Measurements from ENCODE around the gene TMTC2. TPM values are rescaled to one million over a fixed set of nuclear protein-coding genes. Genes with fewer than 3 reads are reported as not detected.

The TMTC2 gene
- total and polyA plus RNA-seq, 10 of the 15 experiments (the other 5 are each of a cell fraction or from before 2014, with no cell fraction given), result 0.14 to 9.7 (median 1.2) TPM

DNA sequence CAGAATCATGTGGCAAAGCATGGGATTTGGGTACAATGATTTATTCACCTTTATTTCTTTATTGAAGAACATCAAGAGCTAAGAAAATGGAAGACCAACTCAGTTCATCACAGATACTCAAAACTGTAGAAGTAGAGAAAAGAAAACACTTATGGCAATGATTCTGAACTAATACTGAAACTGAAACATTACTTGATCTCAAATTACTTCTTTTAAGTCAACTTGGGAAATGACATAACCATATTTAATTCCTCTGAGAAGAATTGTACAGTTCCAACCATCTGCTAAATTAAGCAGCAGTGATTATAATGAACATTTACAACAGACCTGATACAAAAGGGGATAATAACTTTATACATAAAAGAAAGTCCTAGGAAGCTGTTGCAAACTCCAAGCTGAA lies 466.5 kb downstream of the TMTC2 start:
- ChIA-PET RAD21 (ENCODE audit: unreplicated experiment) (no interaction called here), CTCF (no interaction called here), POLR2A (no interaction called here), SMC1A (ENCODE audit: uncharacterized antibody, unreplicated experiment) (no interaction called here)
- ATAC-seq (peak; percentile 66), FAIRE-seq (peak; percentile 71), DNase-seq (ENCODE audit: low read depth, low spot score) (peak; percentile 3)
- no peak overlapping the region for H3K4me3 ChIP-seq
- no peak for TF ChIP-seq NBN (IDR thresholded peaks at IDR 0.05)
- 0 out of 2 replicates have a peak, but pooled peaks have one; percentile 29 for TF ChIP-seq MLLT1 (IDR thresholded peaks at IDR 0.05)
- TF ChIP-seq TBL1XR1 (IDR thresholded peaks at IDR 0.05; ENCODE audit: low read depth, low read length), result no peak
- TF ChIP-seq ATF7 (IDR thresholded peaks at IDR 0.05; ENCODE audit: low read depth), result peak; percentile 66
- TF ChIP-seq CREM (IDR thresholded peaks at IDR 0.05; ENCODE audit: low read depth), result no peak
- TF ChIP-seq MTA2 (IDR thresholded peaks at IDR 0.05; ENCODE audit: low read depth), result 0 out of 2 replicates have a peak, but pooled peaks have one; percentile 32
- peak; percentile 39 for TF ChIP-seq JUNB (IDR thresholded peaks at IDR 0.05)
- no peak for TF ChIP-seq STAT3 (IDR thresholded peaks at IDR 0.05; ENCODE audit: low read depth, low read length)
- TF ChIP-seq NFIC (IDR thresholded peaks at IDR 0.05; ENCODE audit: low read depth, low read length), result peak; percentile 32; the same call in 1 of the 2 replicates
- H3K27me3 ChIP-seq (replicated peaks in 1 of 2; ENCODE audit: control insufficient read depth in 2 of 2, insufficient read depth in 2 of 2, low read length in 1 of 2), result no peaks in the 10 kb centered on the region
- no peak overlapping the region for H3K9ac ChIP-seq (ENCODE audit: control insufficient read depth, insufficient read depth, low read length)
- H3K4me1 ChIP-seq (ENCODE audit: control insufficient read depth, insufficient read depth, low read length), result no peaks in the 10 kb centered on the region
- no peaks in the 10 kb centered on the region for H3K36me3 ChIP-seq (ENCODE audit: control insufficient read depth in 2 of 2, insufficient read depth in 2 of 2, low read length in 1 of 2)
- H2AFZ ChIP-seq (ENCODE audit: control insufficient read depth, low read depth, low read length), result no peak overlapping the region
- intact Hi-C loops (cut with micrococcal nuclease; ENCODE audit: unreplicated experiment), result no loop called here
- no peak overlapping the region for H3K4me2 ChIP-seq (ENCODE audit: control insufficient read depth, insufficient read depth)
- BruUV-seq (replicated peaks), result no TSS peak
- no peaks in the 10 kb centered on the region for H3K9me3 ChIP-seq (replicated peaks; ENCODE audit: control insufficient read depth, insufficient read depth, low read length)
- in situ Hi-C loops (cut with MboI), result no loop called here
- no peak overlapping the region for H3K27ac ChIP-seq (ENCODE audit: control insufficient read depth, insufficient read depth)
- no peaks in the 10 kb centered on the region for H4K20me1 ChIP-seq (ENCODE audit: control insufficient read depth, insufficient read depth)
- H3K79me2 ChIP-seq (ENCODE audit: control insufficient read depth, insufficient read depth, low read length), result no peaks in the 10 kb centered on the region

- Histone ChIP-seq H3K4me3 (no peak overlapping the region), H3K27me3 (replicated peaks in 1 of 2; ENCODE audit: control insufficient read depth in 2 of 2, insufficient read depth in 2 of 2, low read length in 1 of 2) (no peaks in the 10 kb centered on the region), H3K9ac (ENCODE audit: control insufficient read depth, insufficient read depth, low read length) (no peak overlapping the region), H2AFZ (ENCODE audit: control insufficient read depth, low read depth, low read length) (no peak overlapping the region), H4K20me1 (ENCODE audit: control insufficient read depth, insufficient read depth) (no peaks in the 10 kb centered on the region), H3K79me2 (ENCODE audit: control insufficient read depth, insufficient read depth, low read length) (no peaks in the 10 kb centered on the region), H3K4me1 (ENCODE audit: control insufficient read depth, insufficient read depth, low read length) (no peaks in the 10 kb centered on the region), H3K4me2 (ENCODE audit: control insufficient read depth, insufficient read depth) (no peak overlapping the region), H3K27ac (ENCODE audit: control insufficient read depth, insufficient read depth) (no peak overlapping the region), H3K9me3 (replicated peaks; ENCODE audit: control insufficient read depth, insufficient read depth, low read length) (no peaks in the 10 kb centered on the region), H3K36me3 (ENCODE audit: control insufficient read depth in 2 of 2, insufficient read depth in 2 of 2, low read length in 1 of 2) (no peaks in the 10 kb centered on the region)
- ChIA-PET POLR2A (no interaction called here), SMC1A (ENCODE audit: uncharacterized antibody, unreplicated experiment) (no interaction called here), CTCF (interaction anchor here (1.0 kb wide), 1 partner anchor 20 kb away, joined by 3 read pairs; no protein-coding TSS in a partner anchor), RAD21 (ENCODE audit: unreplicated experiment) (no interaction called here)
- BruUV-seq (replicated peaks), result no TSS peak
- intact Hi-C loops (cut with micrococcal nuclease; ENCODE audit: unreplicated experiment), result no loop called here
- WGBS (ENCODE audit: insufficient coverage, insufficient replicate concordance, low lambda C conversion rate, missing lambda C conversion rate), result 48% methylated on average over 5 of the region's 5 CpGs
- in situ Hi-C loops (cut with MboI), result no loop called here
- DNase-seq (ENCODE audit: low read depth, low spot score), result no peak
- no peak for ATAC-seq
- FAIRE-seq, result no peak
- peak; percentile 67 for TF ChIP-seq PKNOX1 (IDR thresholded peaks at IDR 0.05)
- no peak for TF ChIP-seq USF2 (IDR thresholded peaks at IDR 0.05; ENCODE audit: borderline replicate concordance, low read depth, low read length)
- no peak for TF ChIP-seq ZBED1 (IDR thresholded peaks at IDR 0.05; ENCODE audit: borderline replicate concordance)
- no peak for TF ChIP-seq ZBTB40 (IDR thresholded peaks at IDR 0.05; ENCODE audit: borderline replicate concordance)
Observed at GRCh38 chr12:83156815-83157214, 470.1 kb downstream of the TMTC2 start.

All from GM12878 (cell line).